ENCODE data around the gene LDB1. TPM values are rescaled to one million over a fixed set of nuclear protein-coding genes. Genes with fewer than 3 reads are reported as not detected.
A peak's percentile ranks its signal among the peaks of the same experiment; 100 is the strongest.

LDB1 gene
- total and polyA plus RNA-seq, 2 of the 13 experiments (the other 11 are each of a cell fraction or from before 2014, with no cell fraction given), result 17.2 to 45.5 TPM

DNA sequence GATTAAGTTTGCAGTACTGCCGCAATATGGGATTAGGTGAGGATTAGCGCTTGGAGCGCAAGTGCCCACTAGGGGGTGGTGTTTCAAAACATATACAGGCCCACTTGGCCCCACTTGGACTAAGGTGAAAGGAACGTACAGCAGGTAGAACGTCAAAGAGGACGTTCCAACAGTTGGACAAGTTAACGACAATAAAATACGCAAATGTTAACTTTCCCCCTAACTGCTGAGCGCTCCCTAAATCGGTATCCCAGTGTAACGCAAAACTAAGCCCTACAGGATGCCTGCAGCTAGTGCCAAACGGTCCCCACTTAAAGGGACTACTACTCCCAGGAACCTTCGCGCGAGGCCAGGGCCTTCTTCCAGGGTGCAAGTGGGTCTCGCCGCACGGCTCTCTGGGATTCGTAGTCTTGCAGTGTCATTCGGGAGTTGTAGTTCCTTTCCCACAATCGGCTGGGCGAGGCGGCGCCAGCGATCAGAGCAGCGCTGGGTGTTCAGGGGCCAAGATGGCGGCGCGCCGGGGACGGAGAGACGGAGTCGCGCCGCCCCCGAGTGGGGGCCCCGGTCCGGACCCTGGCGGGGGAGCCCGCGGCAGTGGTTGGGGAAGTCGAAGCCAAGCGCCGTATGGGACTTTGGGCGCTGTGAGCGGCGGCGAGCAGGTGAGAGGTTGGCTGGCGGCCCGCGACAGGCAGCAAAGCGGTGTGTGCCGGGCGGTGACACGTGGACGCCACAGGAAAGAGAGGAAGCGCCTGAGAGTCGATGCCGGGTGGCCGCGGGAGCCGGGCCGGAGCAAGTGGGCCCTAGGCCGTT is 12.6 kb upstream of the LDB1 start, which contains the start of gene PPRC1 (continued):
- TF ChIP-seq, protein P1, sequence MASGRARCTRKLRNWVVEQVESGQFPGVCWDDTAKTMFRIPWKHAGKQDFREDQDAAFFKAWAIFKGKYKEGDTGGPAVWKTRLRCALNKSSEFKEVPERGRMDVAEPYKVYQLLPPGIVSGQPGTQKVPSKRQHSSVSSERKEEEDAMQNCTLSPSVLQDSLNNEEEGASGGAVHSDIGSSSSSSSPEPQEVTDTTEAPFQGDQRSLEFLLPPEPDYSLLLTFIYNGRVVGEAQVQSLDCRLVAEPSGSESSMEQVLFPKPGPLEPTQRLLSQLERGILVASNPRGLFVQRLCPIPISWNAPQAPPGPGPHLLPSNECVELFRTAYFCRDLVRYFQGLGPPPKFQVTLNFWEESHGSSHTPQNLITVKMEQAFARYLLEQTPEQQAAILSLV (CRISPR knock-in tag; IDR thresholded peaks at IDR 0.05; ENCODE audit: borderline replicate concordance), result peak; percentile 28; the same call in 1 of the 2 replicates
- TF ChIP-seq, protein P2, sequence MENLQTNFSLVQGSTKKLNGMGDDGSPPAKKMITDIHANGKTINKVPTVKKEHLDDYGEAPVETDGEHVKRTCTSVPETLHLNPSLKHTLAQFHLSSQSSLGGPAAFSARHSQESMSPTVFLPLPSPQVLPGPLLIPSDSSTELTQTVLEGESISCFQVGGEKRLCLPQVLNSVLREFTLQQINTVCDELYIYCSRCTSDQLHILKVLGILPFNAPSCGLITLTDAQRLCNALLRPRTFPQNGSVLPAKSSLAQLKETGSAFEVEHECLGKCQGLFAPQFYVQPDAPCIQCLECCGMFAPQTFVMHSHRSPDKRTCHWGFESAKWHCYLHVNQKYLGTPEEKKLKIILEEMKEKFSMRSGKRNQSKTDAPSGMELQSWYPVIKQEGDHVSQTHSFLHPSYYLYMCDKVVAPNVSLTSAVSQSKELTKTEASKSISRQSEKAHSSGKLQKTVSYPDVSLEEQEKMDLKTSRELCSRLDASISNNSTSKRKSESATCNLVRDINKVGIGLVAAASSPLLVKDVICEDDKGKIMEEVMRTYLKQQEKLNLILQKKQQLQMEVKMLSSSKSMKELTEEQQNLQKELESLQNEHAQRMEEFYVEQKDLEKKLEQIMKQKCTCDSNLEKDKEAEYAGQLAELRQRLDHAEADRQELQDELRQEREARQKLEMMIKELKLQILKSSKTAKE (CRISPR knock-in tag; IDR thresholded peaks at IDR 0.05; ENCODE audit: borderline replicate concordance), result no peak
- TF ChIP-seq RORA (CRISPR knock-in tag; IDR thresholded peaks at IDR 0.05), result no peak
- no peak for TF ChIP-seq SMARCC2 (IDR thresholded peaks at IDR 0.05)
- TF ChIP-seq PITX1 (CRISPR knock-in tag; IDR thresholded peaks at IDR 0.05), result peak; percentile 96
- peak; percentile 52; the same call in 1 of the 2 replicates for TF ChIP-seq ZNF788 (CRISPR knock-in tag; IDR thresholded peaks at IDR 0.05; ENCODE audit: borderline replicate concordance)
- TF ChIP-seq ZFY (CRISPR knock-in tag; IDR thresholded peaks at IDR 0.05), result peak; percentile 97
- TF ChIP-seq ZNF230 (CRISPR knock-in tag; IDR thresholded peaks at IDR 0.05), result no peak
- TF ChIP-seq, protein P3, sequence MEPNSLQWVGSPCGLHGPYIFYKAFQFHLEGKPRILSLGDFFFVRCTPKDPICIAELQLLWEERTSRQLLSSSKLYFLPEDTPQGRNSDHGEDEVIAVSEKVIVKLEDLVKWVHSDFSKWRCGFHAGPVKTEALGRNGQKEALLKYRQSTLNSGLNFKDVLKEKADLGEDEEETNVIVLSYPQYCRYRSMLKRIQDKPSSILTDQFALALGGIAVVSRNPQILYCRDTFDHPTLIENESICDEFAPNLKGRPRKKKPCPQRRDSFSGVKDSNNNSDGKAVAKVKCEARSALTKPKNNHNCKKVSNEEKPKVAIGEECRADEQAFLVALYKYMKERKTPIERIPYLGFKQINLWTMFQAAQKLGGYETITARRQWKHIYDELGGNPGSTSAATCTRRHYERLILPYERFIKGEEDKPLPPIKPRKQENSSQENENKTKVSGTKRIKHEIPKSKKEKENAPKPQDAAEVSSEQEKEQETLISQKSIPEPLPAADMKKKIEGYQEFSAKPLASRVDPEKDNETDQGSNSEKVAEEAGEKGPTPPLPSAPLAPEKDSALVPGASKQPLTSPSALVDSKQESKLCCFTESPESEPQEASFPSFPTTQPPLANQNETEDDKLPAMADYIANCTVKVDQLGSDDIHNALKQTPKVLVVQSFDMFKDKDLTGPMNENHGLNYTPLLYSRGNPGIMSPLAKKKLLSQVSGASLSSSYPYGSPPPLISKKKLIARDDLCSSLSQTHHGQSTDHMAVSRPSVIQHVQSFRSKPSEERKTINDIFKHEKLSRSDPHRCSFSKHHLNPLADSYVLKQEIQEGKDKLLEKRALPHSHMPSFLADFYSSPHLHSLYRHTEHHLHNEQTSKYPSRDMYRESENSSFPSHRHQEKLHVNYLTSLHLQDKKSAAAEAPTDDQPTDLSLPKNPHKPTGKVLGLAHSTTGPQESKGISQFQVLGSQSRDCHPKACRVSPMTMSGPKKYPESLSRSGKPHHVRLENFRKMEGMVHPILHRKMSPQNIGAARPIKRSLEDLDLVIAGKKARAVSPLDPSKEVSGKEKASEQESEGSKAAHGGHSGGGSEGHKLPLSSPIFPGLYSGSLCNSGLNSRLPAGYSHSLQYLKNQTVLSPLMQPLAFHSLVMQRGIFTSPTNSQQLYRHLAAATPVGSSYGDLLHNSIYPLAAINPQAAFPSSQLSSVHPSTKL (CRISPR knock-in tag; IDR thresholded peaks at IDR 0.05), result peak; percentile 46; the same call in 1 of the 2 replicates
- no peak for TF ChIP-seq ARID2 (CRISPR knock-in tag; IDR thresholded peaks at IDR 0.05; ENCODE audit: borderline replicate concordance)
- TF ChIP-seq, protein P4, sequence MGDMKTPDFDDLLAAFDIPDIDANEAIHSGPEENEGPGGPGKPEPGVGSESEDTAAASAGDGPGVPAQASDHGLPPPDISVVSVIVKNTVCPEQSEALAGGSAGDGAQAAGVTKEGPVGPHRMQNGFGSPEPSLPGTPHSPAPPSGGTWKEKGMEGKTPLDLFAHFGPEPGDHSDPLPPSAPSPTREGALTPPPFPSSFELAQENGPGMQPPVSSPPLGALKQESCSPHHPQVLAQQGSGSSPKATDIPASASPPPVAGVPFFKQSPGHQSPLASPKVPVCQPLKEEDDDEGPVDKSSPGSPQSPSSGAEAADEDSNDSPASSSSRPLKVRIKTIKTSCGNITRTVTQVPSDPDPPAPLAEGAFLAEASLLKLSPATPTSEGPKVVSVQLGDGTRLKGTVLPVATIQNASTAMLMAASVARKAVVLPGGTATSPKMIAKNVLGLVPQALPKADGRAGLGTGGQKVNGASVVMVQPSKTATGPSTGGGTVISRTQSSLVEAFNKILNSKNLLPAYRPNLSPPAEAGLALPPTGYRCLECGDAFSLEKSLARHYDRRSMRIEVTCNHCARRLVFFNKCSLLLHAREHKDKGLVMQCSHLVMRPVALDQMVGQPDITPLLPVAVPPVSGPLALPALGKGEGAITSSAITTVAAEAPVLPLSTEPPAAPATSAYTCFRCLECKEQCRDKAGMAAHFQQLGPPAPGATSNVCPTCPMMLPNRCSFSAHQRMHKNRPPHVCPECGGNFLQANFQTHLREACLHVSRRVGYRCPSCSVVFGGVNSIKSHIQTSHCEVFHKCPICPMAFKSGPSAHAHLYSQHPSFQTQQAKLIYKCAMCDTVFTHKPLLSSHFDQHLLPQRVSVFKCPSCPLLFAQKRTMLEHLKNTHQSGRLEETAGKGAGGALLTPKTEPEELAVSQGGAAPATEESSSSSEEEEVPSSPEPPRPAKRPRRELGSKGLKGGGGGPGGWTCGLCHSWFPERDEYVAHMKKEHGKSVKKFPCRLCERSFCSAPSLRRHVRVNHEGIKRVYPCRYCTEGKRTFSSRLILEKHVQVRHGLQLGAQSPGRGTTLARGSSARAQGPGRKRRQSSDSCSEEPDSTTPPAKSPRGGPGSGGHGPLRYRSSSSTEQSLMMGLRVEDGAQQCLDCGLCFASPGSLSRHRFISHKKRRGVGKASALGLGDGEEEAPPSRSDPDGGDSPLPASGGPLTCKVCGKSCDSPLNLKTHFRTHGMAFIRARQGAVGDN (CRISPR knock-in tag; IDR thresholded peaks at IDR 0.05), result peak; percentile 88
- no peak; the same call in 1 of the 2 replicates for TF ChIP-seq NFKBIZ (CRISPR knock-in tag; IDR thresholded peaks at IDR 0.05)
- no peak for TF ChIP-seq ZNF160 (CRISPR knock-in tag; IDR thresholded peaks at IDR 0.05)
- no peak for TF ChIP-seq ZNF660 (CRISPR knock-in tag; IDR thresholded peaks at IDR 0.05; ENCODE audit: borderline replicate concordance, low read depth)
- TF ChIP-seq, protein P5, sequence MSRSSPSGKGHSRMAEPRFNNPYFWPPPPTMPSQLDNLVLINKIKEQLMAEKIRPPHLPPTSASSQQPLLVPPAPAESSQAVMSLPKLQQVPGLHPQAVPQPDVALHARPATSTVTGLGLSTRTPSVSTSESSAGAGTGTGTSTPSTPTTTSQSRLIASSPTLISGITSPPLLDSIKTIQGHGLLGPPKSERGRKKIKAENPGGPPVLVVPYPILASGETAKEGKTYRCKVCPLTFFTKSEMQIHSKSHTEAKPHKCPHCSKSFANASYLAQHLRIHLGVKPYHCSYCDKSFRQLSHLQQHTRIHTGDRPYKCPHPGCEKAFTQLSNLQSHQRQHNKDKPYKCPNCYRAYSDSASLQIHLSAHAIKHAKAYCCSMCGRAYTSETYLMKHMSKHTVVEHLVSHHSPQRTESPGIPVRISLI (CRISPR knock-in tag; IDR thresholded peaks at IDR 0.05; ENCODE audit: borderline replicate concordance), result no peak
